Measurements from ENCODE around the gene PCBP3. TPM values are rescaled to one million over a fixed set of nuclear protein-coding genes. Genes with fewer than 3 reads are reported as not detected.

PCBP3 gene
- 3.8 TPM for total RNA-seq
- long read RNA-seq, partial matches to known transcripts: 0 of 4 reads
- long read RNA-seq, other reads (novel, unspliced or antisense): 4 of 4 reads

DNA sequence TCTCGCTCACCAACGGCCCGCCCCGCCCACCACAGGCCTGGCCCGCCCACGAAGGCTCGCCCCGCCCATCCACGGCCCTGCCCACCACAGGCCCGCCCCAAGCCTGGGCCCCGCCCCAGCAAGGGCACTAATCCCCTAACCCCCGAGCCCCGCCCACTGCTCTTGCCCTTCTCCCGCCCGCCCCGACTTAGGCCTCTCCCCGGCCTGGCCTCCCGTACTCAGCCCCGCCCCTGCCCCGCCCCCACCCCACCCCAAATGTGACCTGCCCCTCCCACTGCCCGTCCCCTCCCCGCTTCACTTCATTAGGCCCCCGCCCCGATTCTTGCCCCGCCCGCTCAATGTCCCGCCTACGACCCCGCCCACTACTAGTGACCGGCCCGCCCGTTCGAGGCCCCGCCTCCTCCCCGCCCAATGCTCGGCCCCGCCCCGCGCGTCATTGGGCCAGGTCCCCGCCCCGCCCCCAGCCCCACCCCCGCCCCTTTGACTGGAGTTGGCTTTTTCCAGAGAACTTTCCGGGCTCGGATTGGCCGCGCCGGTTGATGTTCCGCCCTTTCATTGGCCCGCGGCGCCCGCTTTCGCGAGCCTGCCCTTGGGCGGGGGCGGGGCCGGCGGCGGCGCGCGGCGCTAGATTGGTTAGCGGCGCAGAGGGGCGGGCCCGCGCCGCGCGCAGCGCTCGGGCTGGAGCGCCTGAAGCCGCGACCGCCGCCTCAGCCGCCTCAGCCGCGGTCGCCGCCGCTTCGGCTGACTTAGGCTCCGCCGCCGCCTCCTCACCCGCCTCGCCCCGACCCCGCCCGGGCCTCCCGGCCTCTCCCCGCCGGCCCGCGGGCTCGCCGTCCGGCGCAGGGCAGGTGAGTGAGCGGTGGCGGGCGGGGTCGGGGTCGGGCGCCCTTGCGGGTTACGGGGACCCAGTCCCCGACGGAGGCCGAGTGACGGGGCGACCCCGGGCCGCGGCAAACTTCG, at the start of gene PCBP3:
PCBP3 (plus strand) TSS at position 705 of the 960 bp plus-strand sequence. CDS start 206,361 bp downstream, outside the sequence.
- H3K36me3 ChIP-seq: no peaks in the 10 kb centered on the region
- peaks cover 5% of the 10 kb centered on the region for H3K4me1 ChIP-seq
- peaks cover 12% of the 10 kb centered on the region for H3K27me3 ChIP-seq
- no peak within 1 kb of the TSS for H3K27ac ChIP-seq
- DNase-seq: peak; percentile 99
- no peaks in the 10 kb centered on the region for H3K9me3 ChIP-seq
- TF ChIP-seq CTCF (IDR thresholded peaks at IDR 0.05): no peak
- peak; percentile 94 for ATAC-seq
- peak within 1 kb of the TSS; percentile 48 for H3K4me3 ChIP-seq
- intact Hi-C loops (cut with DNase I): no loop called here

GRCh38 chr21:45594721-45595489, 48.6 kb upstream of the PCBP3 start:
- intact Hi-C loops (cut with DNase I): no loop called here
- no peak for ATAC-seq
- peak; percentile 41 for DNase-seq
- Histone ChIP-seq H3K27me3 (peaks cover 17% of the 10 kb centered on the region), H3K27ac (no peak overlapping the region), H3K4me1 (peaks cover 5% of the 10 kb centered on the region), H3K9me3 (no peaks in the 10 kb centered on the region), H3K4me3 (no peak overlapping the region), H3K36me3 (no peaks in the 10 kb centered on the region)
- TF ChIP-seq CTCF (IDR thresholded peaks at IDR 0.05): no peak

GRCh38 chr21:45595574-45596295, 47.8 kb upstream of the PCBP3 start:
- H3K9me3 ChIP-seq: no peaks in the 10 kb centered on the region
- peaks cover 17% of the 10 kb centered on the region for H3K27me3 ChIP-seq
- intact Hi-C loops (cut with DNase I): no loop called here
- TF ChIP-seq CTCF (IDR thresholded peaks at IDR 0.05): no peak
- H3K27ac ChIP-seq: no peak overlapping the region
- no peak overlapping the region for H3K4me3 ChIP-seq
- H3K4me1 ChIP-seq: peaks cover 5% of the 10 kb centered on the region
- H3K36me3 ChIP-seq: no peaks in the 10 kb centered on the region
- peak; percentile 60 for DNase-seq
- no peak for ATAC-seq

DNA sequence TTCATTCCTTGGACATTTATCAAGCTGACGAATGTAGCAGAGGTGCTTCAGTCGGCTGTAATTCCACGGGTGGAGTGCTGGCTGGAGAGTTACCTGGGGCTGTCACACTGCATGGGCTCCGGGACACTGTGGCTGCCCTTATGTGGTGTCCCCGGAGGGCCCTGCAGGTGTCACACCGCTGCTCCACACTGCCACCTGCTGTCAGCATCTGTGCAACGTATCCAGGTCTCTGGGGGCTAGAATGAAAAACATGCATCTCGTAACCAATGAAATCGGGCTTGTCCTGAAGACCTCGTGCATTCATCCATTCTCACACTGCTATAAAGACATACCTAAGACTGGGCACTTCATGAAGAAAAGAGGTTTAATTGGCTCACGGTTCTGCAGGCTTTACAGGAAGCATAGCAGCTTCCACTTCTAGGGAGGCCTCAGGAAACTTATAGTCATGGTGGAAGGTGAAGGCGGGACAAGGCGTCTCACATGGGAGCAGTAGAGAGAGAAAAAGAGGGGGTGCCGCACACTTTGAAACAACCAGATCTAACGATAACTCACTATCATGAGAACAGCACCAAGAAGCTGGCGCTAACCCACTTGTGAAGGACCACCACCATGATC, 46.7 kb upstream of the PCBP3 start:
- intact Hi-C loops (cut with DNase I): no loop called here
- H3K27me3 ChIP-seq: peaks cover 17% of the 10 kb centered on the region
- ATAC-seq: peak; percentile 94
- no peak overlapping the region for H3K4me3 ChIP-seq
- H3K27ac ChIP-seq: no peak overlapping the region
- peak; percentile 89 for TF ChIP-seq CTCF (IDR thresholded peaks at IDR 0.05)
- no peaks in the 10 kb centered on the region for H3K9me3 ChIP-seq
- DNase-seq: peak; percentile 91
- peaks cover 5% of the 10 kb centered on the region for H3K4me1 ChIP-seq
- no peaks in the 10 kb centered on the region for H3K36me3 ChIP-seq

DNA sequence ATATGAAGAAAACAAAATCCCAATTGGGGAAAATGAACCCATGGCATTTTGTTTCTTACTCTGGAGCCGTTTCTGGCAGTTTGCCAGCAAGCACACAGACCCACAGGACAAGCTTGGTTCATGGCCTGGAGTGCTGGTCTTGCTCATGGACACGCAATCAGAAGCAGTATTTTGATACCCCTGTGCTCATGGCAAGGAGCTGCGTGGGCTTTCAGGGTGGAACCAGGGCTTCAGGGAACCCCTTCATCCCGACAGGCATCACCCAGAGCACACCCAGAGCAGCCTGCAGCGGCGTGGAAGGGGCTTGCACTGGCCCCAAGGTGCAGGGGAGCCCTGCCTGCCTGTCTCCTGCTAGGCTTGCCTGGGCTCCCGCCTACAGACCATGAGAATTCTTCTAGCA, 45.4 kb upstream of the PCBP3 start:
- Histone ChIP-seq H3K4me1 (no peaks in the 10 kb centered on the region), H3K36me3 (no peaks in the 10 kb centered on the region), H3K27ac (no peak overlapping the region), H3K4me3 (no peak overlapping the region), H3K27me3 (peaks cover 17% of the 10 kb centered on the region), H3K9me3 (no peaks in the 10 kb centered on the region)
- intact Hi-C loops (cut with DNase I): no loop called here
- no peak for TF ChIP-seq CTCF (IDR thresholded peaks at IDR 0.05)
- ATAC-seq (no peak), DNase-seq (peak; percentile 23)
